Activated CD8-positive, alpha-beta memory T cell treated with anti-CD3 and anti-CD28 coated beads, Interleukin-2, amount 50 U/mL, for 24 hours (primary cell): ENCODE measurements around the gene TBC1D24.

ENCODE experiments used
- DNase-seq: peaks from one replicate; pipeline ENCODE4 v3.0.0-alpha.2; 2020; ENCODE audit errors: extremely low read depth

TBC1D24 gene

GRCh38 chr16:2499454-2499853 lies 24.5 kb downstream of the TBC1D24 start:
- DNase-seq, result no peak

- DNase-seq, result no peak
Measured at GRCh38 chr16:2499890-2500429, 25.0 kb downstream of the TBC1D24 start.

GRCh38 chr16:2500430-2500917 lies 25.5 kb downstream of the TBC1D24 start:
- no peak for DNase-seq

GRCh38 chr16:2500918-2501750 lies 26.2 kb downstream of the TBC1D24 start:
- DNase-seq, result peak; percentile 38

- no peak for DNase-seq
Measured at GRCh38 chr16:2501946-2502895, 27.3 kb downstream of the TBC1D24 start.

GRCh38 chr16:2505695-2506094 lies 30.8 kb downstream of the TBC1D24 start:
- DNase-seq, result no peak

- no peak for DNase-seq
Measured at GRCh38 chr16:2507052-2507659, 32.2 kb downstream of the TBC1D24 start.

GRCh38 chr16:2507665-2508064 lies 32.7 kb downstream of the TBC1D24 start:
- DNase-seq, result no peak

GRCh38 chr16:2508722-2509400 lies 33.9 kb downstream of the TBC1D24 start:
- DNase-seq, result no peak

- no peak for DNase-seq
Measured at GRCh38 chr16:2511128-2511800, 36.3 kb downstream of the TBC1D24 start.

GRCh38 chr16:2511996-2512734 lies 37.2 kb downstream of the TBC1D24 start:
- DNase-seq, result no peak

GRCh38 chr16:2512735-2513404 lies 37.9 kb downstream of the TBC1D24 start:
- DNase-seq, result no peak

- DNase-seq, result no peak
Measured at GRCh38 chr16:2513405-2514332, 38.7 kb downstream of the TBC1D24 start, which contains the start of gene ATP6V0C. ATP6V0C (plus strand) TSS chr16:2513952; CDS start chr16:2514104, 152 bp downstream.

- no peak for DNase-seq
Measured at GRCh38 chr16:2514333-2515179, 39.6 kb downstream of the TBC1D24 start.

- no peak for DNase-seq
Measured at GRCh38 chr16:2515180-2515851, 40.4 kb downstream of the TBC1D24 start.

- DNase-seq, result no peak
Measured at GRCh38 chr16:2516391-2517240, 41.7 kb downstream of the TBC1D24 start.
